Coronary artery (tissue), 2 donors: Measurements from ENCODE around the gene BCAS1.
"Not testable (repeated sequence)": the region's sequence is repeated elsewhere in the genome, so short reads cannot be mapped to it uniquely, and the experiment has no call there.

Source experiments
- DNase-seq: peaks from one replicate; pipeline ENCODE4 v3.0.0-alpha.2; 2017; ENCODE audit warnings: low spot score
- H3K27ac ChIP-seq, 2 donors: fragments of 200-600 bp; sonication (generic); one replicate each; pipeline ENCODE4 v1.5.1; 2016 to 2019
- H3K4me3 ChIP-seq: fragments of 200-600 bp; sonication (generic); 2 replicates; pipeline ENCODE4 v1.5.1; 2016; ENCODE audit warnings: mild to moderate bottlenecking, moderate library complexity
- CTCF ChIP-seq: fragments of 200-600 bp; sonication (generic); IDR thresholded peaks from one replicate; pipeline ENCODE4 v1.5.1; 2019; ENCODE audit warnings: antibody characterized with exemption

BCAS1 gene

GRCh38 chr20:53935344-53936084, 134.9 kb downstream of the BCAS1 start:
- Histone ChIP-seq H3K27ac (peak overlapping the region in 1 of 2 donors; percentile 83), H3K4me3 (no peak overlapping the region)
- no peak for TF ChIP-seq CTCF
- DNase-seq: peak; percentile 28

- no peak for TF ChIP-seq CTCF
- Histone ChIP-seq H3K4me3 (no peak overlapping the region), H3K27ac (peak overlapping the region; percentile 49 to 83)
- DNase-seq: peak; percentile 26
These were observed 135.7 kb downstream of the BCAS1 start for GRCh38 chr20:53934421-53935343.

GRCh38 chr20:53933232-53933846, 137.1 kb downstream of the BCAS1 start:
- H3K27ac ChIP-seq: peak overlapping the region in 1 of 2 donors; percentile 15
- DNase-seq: peak; percentile 11
- no peak overlapping the region for H3K4me3 ChIP-seq
- TF ChIP-seq CTCF: no peak

GRCh38 chr20:53932655-53933192, 137.7 kb downstream of the BCAS1 start:
- H3K4me3 ChIP-seq, DNase-seq, H3K27ac ChIP-seq: not testable (repeated sequence)

GRCh38 chr20:53931597-53931996, 138.8 kb downstream of the BCAS1 start:
- Histone ChIP-seq H3K4me3 (no peak overlapping the region), H3K27ac (no peak overlapping the region)
- no peak for TF ChIP-seq CTCF
- no peak for DNase-seq

- Histone ChIP-seq H3K27ac (no peak overlapping the region), H3K4me3 (no peak overlapping the region)
- no peak for TF ChIP-seq CTCF
- no peak for DNase-seq
These were observed 139.5 kb downstream of the BCAS1 start for GRCh38 chr20:53930651-53931504.
